ENCODE data around the gene KCNIP4. TPM values are rescaled to one million over a fixed set of nuclear protein-coding genes. Genes with fewer than 3 reads are reported as not detected.

Gene KCNIP4
- total RNA-seq, 2 donors from 2014 or later: 1.2 TPM; not detected in 1

DNA sequence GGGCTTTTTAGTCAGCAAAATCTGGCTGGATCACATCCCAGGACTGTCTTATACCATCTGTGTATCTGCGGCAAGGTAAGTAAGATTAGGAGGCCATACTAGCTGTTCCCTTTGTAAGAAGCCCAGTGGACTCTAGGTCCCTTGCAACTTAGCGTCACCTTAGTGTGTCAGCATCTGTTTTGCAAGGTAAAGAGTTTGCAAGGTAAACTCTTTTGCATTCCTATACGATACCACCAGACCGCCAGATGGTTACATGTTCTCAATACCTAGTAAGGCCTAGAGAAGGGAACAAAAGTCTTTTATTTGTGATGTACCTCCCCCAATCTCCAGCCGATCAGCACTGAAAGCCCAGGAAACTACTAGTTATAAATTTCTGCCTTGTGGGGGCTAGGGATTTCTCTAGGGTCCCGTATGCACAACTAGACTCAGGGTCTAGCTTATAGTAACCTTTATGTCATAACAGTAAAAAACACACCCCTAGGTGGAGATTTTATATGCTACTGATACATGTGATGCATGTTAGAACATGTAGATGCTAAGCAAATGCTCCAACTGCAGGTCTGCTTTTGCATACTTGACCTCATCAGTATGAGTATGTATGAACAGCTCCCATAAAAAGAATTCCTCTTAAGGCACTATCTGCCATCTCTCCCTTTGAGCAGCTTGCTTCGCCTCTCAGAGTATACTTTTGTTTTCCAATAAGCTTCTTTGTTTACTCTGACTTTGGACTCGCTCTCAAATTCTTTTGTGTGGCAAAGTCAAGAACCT lies 78.4 kb downstream of the KCNIP4 start:
- DNase-seq (ENCODE audit: low spot score): no peak
- H3K27me3 ChIP-seq (replicated peaks; ENCODE audit: insufficient read depth): no peaks in the 10 kb centered on the region
- TF ChIP-seq, protein P1, sequence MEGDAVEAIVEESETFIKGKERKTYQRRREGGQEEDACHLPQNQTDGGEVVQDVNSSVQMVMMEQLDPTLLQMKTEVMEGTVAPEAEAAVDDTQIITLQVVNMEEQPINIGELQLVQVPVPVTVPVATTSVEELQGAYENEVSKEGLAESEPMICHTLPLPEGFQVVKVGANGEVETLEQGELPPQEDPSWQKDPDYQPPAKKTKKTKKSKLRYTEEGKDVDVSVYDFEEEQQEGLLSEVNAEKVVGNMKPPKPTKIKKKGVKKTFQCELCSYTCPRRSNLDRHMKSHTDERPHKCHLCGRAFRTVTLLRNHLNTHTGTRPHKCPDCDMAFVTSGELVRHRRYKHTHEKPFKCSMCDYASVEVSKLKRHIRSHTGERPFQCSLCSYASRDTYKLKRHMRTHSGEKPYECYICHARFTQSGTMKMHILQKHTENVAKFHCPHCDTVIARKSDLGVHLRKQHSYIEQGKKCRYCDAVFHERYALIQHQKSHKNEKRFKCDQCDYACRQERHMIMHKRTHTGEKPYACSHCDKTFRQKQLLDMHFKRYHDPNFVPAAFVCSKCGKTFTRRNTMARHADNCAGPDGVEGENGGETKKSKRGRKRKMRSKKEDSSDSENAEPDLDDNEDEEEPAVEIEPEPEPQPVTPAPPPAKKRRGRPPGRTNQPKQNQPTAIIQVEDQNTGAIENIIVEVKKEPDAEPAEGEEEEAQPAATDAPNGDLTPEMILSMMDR (IDR thresholded peaks at IDR 0.05): no peak
- TF ChIP-seq POLR2A (IDR thresholded peaks at IDR 0.05): no peak
- TF ChIP-seq POLR2AphosphoS5 (IDR thresholded peaks at IDR 0.05): no peak
- 56% methylated on average over 8 of the region's 8 CpGs for WGBS
- no peaks in the 10 kb centered on the region for H3K4me1 ChIP-seq (replicated peaks)
- H3K36me3 ChIP-seq: no peaks in the 10 kb centered on the region
- no peak overlapping the region for H3K27ac ChIP-seq
- H3K9me3 ChIP-seq: no peaks in the 10 kb centered on the region
- intact Hi-C loops (cut with DNase I): no loop called here
- H3K4me3 ChIP-seq: no peak overlapping the region

DNA sequence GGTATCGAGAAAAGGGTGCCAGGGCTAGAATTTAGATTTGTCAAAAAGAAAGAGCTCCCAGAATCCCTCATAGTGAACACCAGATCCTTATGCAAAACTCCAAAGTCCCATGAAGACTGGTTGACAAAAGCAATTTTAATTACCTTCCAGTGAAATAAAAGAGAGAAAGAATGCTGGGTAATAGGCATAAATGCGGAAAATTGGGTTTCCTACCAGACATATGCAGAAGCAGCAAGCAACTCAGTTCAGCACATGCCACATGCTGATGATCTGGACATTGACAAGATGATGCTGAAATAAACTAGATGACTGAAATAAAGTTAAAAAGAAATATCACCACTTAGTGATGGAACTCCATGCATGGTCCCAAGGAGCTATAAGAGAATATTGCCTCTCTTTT lies 83.9 kb downstream of the KCNIP4 start:
- Histone ChIP-seq H3K27me3 (replicated peaks; ENCODE audit: insufficient read depth) (no peaks in the 10 kb centered on the region), H3K4me1 (replicated peaks) (no peaks in the 10 kb centered on the region), H3K36me3 (no peaks in the 10 kb centered on the region), H3K4me3 (no peak overlapping the region), H3K27ac (no peak overlapping the region), H3K9me3 (no peaks in the 10 kb centered on the region)
- DNase-seq (ENCODE audit: low spot score): no peak
- 95% methylated on average over 2 of the region's 2 CpGs for WGBS
- TF ChIP-seq, protein P1 (IDR thresholded peaks at IDR 0.05): no peak
- no peak for TF ChIP-seq POLR2AphosphoS5 (IDR thresholded peaks at IDR 0.05)
- intact Hi-C loops (cut with DNase I): no loop called here

GRCh38 chr4:21862917-21863316 lies 85.7 kb downstream of the KCNIP4 start:
- no peak for TF ChIP-seq POLR2AphosphoS5 (IDR thresholded peaks at IDR 0.05)
- TF ChIP-seq POLR2A (IDR thresholded peaks at IDR 0.05): no peak
- TF ChIP-seq, protein P1 (IDR thresholded peaks at IDR 0.05): no peak
- no peak for DNase-seq (ENCODE audit: low spot score)
- H3K4me1 ChIP-seq (replicated peaks): no peaks in the 10 kb centered on the region
- intact Hi-C loops (cut with DNase I): no loop called here
- no peaks in the 10 kb centered on the region for H3K36me3 ChIP-seq
- H3K9me3 ChIP-seq: no peaks in the 10 kb centered on the region
- 88% methylated on average over 6 of the region's 6 CpGs for WGBS
- H3K4me3 ChIP-seq: no peak overlapping the region
- H3K27ac ChIP-seq: no peak overlapping the region
- H3K27me3 ChIP-seq (replicated peaks; ENCODE audit: insufficient read depth): no peaks in the 10 kb centered on the region

- DNase-seq (ENCODE audit: low spot score): no peak
- Histone ChIP-seq H3K27ac (no peak overlapping the region), H3K36me3 (no peaks in the 10 kb centered on the region), H3K4me1 (replicated peaks) (no peaks in the 10 kb centered on the region), H3K27me3 (replicated peaks; ENCODE audit: insufficient read depth) (no peaks in the 10 kb centered on the region), H3K4me3 (no peak overlapping the region), H3K9me3 (no peaks in the 10 kb centered on the region)
- TF ChIP-seq, protein P1 (IDR thresholded peaks at IDR 0.05): no peak
- no peak for TF ChIP-seq POLR2AphosphoS5 (IDR thresholded peaks at IDR 0.05)
- TF ChIP-seq POLR2A (IDR thresholded peaks at IDR 0.05): no peak
- WGBS: 89% methylated on average over 3 of the region's 3 CpGs
- intact Hi-C loops (cut with DNase I): no loop called here
Observed at GRCh38 chr4:21858971-21859370, 89.6 kb downstream of the KCNIP4 start.

DNA sequence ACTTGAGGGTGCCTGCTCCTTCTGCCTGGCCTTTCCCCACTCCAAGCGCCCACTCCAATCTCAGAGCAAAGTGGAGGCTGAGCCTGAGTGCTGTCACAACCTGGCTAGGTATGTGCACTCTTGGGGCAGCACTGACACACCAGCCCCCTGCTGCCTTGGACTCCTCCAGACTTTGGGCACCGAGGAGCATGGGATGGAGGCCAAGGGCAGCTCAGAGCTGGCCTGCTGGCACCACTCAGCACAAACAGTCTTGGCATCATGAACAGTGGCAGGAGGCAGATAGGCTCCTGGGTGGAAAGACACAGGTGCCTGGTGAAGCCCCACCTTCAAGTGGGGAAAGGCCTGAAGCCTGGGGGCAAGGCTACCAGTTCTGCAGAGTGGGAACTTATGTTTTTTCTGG lies 91.8 kb downstream of the KCNIP4 start:
- Histone ChIP-seq H3K36me3 (no peaks in the 10 kb centered on the region), H3K27ac (no peak overlapping the region), H3K9me3 (no peaks in the 10 kb centered on the region), H3K4me1 (replicated peaks) (no peaks in the 10 kb centered on the region), H3K27me3 (replicated peaks; ENCODE audit: insufficient read depth) (no peaks in the 10 kb centered on the region), H3K4me3 (no peak overlapping the region)
- TF ChIP-seq POLR2A (IDR thresholded peaks at IDR 0.05) (no peak), POLR2AphosphoS5 (IDR thresholded peaks at IDR 0.05) (no peak)
- intact Hi-C loops (cut with DNase I): no loop called here
- DNase-seq (ENCODE audit: low spot score): no peak
- 79% methylated on average over 2 of the region's 2 CpGs for WGBS
